CD4-positive, CD25-positive, alpha-beta regulatory T cell (primary cell): ENCODE data around the gene PNMA8C. TPM values are rescaled to one million over a fixed set of nuclear protein-coding genes. Genes with fewer than 3 reads are reported as not detected.

Experiments
- ATAC-seq, 2 donors: fragments of 150-1000 bp; cut with Tn5 transposase; one replicate each; pipeline ENCODE4 v1.10.0; 2021; ENCODE audit warnings: low read depth in 2 of 2, moderate number of reproducible peaks in 2 of 2, moderate library complexity in 1 of 2
- DNase-seq, 3 donors: peaks; one replicate each; pipeline versions ENCODE4 v3.0.0 to v3.0.0-alpha.2; 2012 to 2022; ENCODE audit warnings: mixed read lengths in 1 of 3
- H3K27ac ChIP-seq: one replicate; pipeline ENCODE4 v1.7.0; 2013; ENCODE audit warnings: mild to moderate bottlenecking, low read length; ENCODE audit not compliant: insufficient read depth, poor library complexity, severe bottlenecking
- H3K27me3 ChIP-seq: one replicate; pipeline ENCODE4 v1.7.0; 2013; ENCODE audit warnings: low read length; ENCODE audit not compliant: control insufficient read depth, insufficient read depth
- H3K36me3 ChIP-seq: one replicate; pipeline ENCODE4 v1.7.0; 2013; ENCODE audit warnings: mild to moderate bottlenecking, low read length, moderate library complexity; ENCODE audit not compliant: control insufficient read depth, insufficient read depth
- H3K4me1 ChIP-seq: 2 replicates; pipeline ENCODE4 v1.7.0; 2013; ENCODE audit warnings: mild to moderate bottlenecking, low read length; ENCODE audit not compliant: insufficient read depth, control insufficient read depth, poor library complexity, severe bottlenecking
- H3K4me3 ChIP-seq: one replicate; pipeline ENCODE4 v1.7.0; 2013; ENCODE audit warnings: low read depth, mild to moderate bottlenecking, low read length, moderate library complexity
- H3K9me3 ChIP-seq, 2 experiments: 1 replicate in 1 of 2; 2 replicates in 1 of 2; pipeline ENCODE4 v1.7.0; 2013; ENCODE audit warnings: low read length in 2 of 2, mild to moderate bottlenecking in 1 of 2, moderate library complexity in 1 of 2; ENCODE audit not compliant: control insufficient read depth in 2 of 2
- H3K27ac Mint-ChIP-seq, 3 donors: one replicate each; pipeline ENCODE4 v1.8.0; 2020 to 2022; ENCODE audit warnings: mild to moderate bottlenecking in 3 of 3, mixed read lengths in 3 of 3, moderate library complexity in 2 of 3
- H3K27me3 Mint-ChIP-seq: one replicate; pipeline ENCODE4 v1.8.0; 2022; ENCODE audit warnings: mild to moderate bottlenecking, mixed read lengths
- H3K36me3 Mint-ChIP-seq: one replicate; pipeline ENCODE4 v1.8.0; 2020; ENCODE audit warnings: mixed read lengths
- H3K4me1 Mint-ChIP-seq, 4 donors: one replicate each; pipeline ENCODE4 v1.8.0; 2020 to 2022; ENCODE audit warnings: mixed read lengths in 4 of 4, mild to moderate bottlenecking in 1 of 4
- H3K4me3 Mint-ChIP-seq, 4 donors: one replicate each; pipeline ENCODE4 v1.8.0; 2020 to 2022; ENCODE audit warnings: mild to moderate bottlenecking in 4 of 4, mixed read lengths in 4 of 4, moderate library complexity in 3 of 4
- H3K9me3 Mint-ChIP-seq, 7 donors: one replicate each; pipeline ENCODE4 v1.8.0; 2020 to 2022; ENCODE audit warnings: mixed read lengths in 7 of 7, mild to moderate bottlenecking in 3 of 7, moderate library complexity in 2 of 7
- polyA plus RNA-seq, 4 donors: library from polyadenylated mRNA; unstranded; fragments of 300-500 nt; fragmentation: Illumina TruSeq; gene quantifications; one replicate each; pipeline ENCODE4 v1.2.3, GENCODE V29; 2021
- total RNA-seq: library from RNA; stranded (reverse); gene quantifications from one replicate; pipeline ENCODE4 v1.2.3, GENCODE V29; 2022

The PNMA8C gene
- total and polyA plus RNA-seq, 5 donors from 2014 or later, result not detected

- Mint-ChIP-seq H3K27ac (no peak overlapping the region), H3K4me1 (peaks cover 0 to 13% (median 5%) of the 10 kb centered on the region in 4 donors), H3K9me3 (peaks cover 0 to 5% (median 0%) of the 10 kb centered on the region in 7 donors), H3K27me3 (peaks cover 74% of the 10 kb centered on the region), H3K36me3 (no peaks in the 10 kb centered on the region), H3K4me3 (no peak overlapping the region)
- DNase-seq (no peak), ATAC-seq (no peak)
- H3K36me3 ChIP-seq, result no peaks in the 10 kb centered on the region
- H3K4me3 ChIP-seq, result no peak overlapping the region
- H3K27ac ChIP-seq, result no peak overlapping the region
- peaks cover 7% of the 10 kb centered on the region for H3K27me3 ChIP-seq
- peaks cover 7% of the 10 kb centered on the region for H3K4me1 ChIP-seq
- H3K9me3 ChIP-seq, result no peaks in the 10 kb centered on the region
Measured at GRCh38 chr19:46409191-46409590, 19.5 kb downstream of the PNMA8C start.

DNA sequence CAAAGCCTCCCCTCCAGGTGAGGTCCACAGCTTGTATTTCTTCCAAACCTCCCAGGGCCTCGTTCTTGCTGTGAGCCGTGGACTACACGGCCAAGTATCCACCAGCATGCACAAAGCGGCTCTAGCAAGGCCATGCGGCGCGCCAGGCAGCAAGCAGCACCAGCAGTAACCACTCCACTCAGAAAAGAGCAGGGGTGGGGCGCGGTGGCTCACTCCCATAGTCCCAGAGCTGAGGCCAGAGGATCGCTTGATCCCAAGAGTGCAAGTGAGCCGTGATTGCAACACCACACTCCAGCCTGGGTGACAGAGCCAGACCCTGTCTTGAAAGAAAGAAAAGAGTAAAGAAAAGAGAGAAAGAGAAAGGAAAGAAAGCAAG, 20.1 kb downstream of the PNMA8C start:
- DNase-seq (no peak), ATAC-seq (no peak)
- Mint-ChIP-seq H3K9me3 (peaks cover 0 to 5% (median 0%) of the 10 kb centered on the region in 7 donors), H3K27ac (no peak overlapping the region), H3K36me3 (no peaks in the 10 kb centered on the region), H3K4me1 (peaks cover 0 to 19% (median 9%) of the 10 kb centered on the region in 4 donors), H3K4me3 (peak overlapping the region in 1 of 4 donors; percentile 71), H3K27me3 (peaks cover 74% of the 10 kb centered on the region)
- H3K36me3 ChIP-seq, result no peaks in the 10 kb centered on the region
- peaks cover 12% of the 10 kb centered on the region for H3K4me1 ChIP-seq
- no peak overlapping the region for H3K27ac ChIP-seq
- H3K9me3 ChIP-seq, result no peaks in the 10 kb centered on the region
- peaks cover 7% of the 10 kb centered on the region for H3K27me3 ChIP-seq
- H3K4me3 ChIP-seq, result no peak overlapping the region

GRCh38 chr19:46407856-46408663, 20.7 kb downstream of the PNMA8C start:
- Mint-ChIP-seq H3K9me3 (peaks cover 0 to 5% (median 0%) of the 10 kb centered on the region in 7 donors), H3K36me3 (no peaks in the 10 kb centered on the region), H3K27ac (no peak overlapping the region), H3K4me1 (peaks cover 0 to 21% (median 10%) of the 10 kb centered on the region in 4 donors), H3K27me3 (peaks cover 76% of the 10 kb centered on the region), H3K4me3 (no peak overlapping the region)
- ATAC-seq (no peak), DNase-seq (no peak)
- H3K4me1 ChIP-seq, result peaks cover 12% of the 10 kb centered on the region
- H3K27ac ChIP-seq, result no peak overlapping the region
- H3K9me3 ChIP-seq, result no peaks in the 10 kb centered on the region
- H3K4me3 ChIP-seq, result no peak overlapping the region
- H3K36me3 ChIP-seq, result no peaks in the 10 kb centered on the region
- H3K27me3 ChIP-seq, result peaks cover 8% of the 10 kb centered on the region

GRCh38 chr19:46406976-46407375, 21.8 kb downstream of the PNMA8C start:
- Mint-ChIP-seq H3K27me3 (peaks cover 86% of the 10 kb centered on the region), H3K9me3 (peaks cover 0 to 5% (median 0%) of the 10 kb centered on the region in 7 donors), H3K4me3 (peak overlapping the region in 1 of 4 donors; percentile 68), H3K4me1 (peaks cover 0 to 23% (median 9%) of the 10 kb centered on the region in 4 donors), H3K27ac (no peak overlapping the region), H3K36me3 (no peaks in the 10 kb centered on the region)
- Histone ChIP-seq H3K27ac (no peak overlapping the region), H3K9me3 (no peaks in the 10 kb centered on the region), H3K27me3 (peaks cover 8% of the 10 kb centered on the region), H3K4me1 (peaks cover 12% of the 10 kb centered on the region), H3K4me3 (no peak overlapping the region), H3K36me3 (no peaks in the 10 kb centered on the region)
- ATAC-seq (no peak), DNase-seq (no peak)

GRCh38 chr19:46404753-46405468, 23.8 kb downstream of the PNMA8C start:
- peaks cover 0 to 25% (median 9%) of the 10 kb centered on the region in 4 donors for H3K4me1 Mint-ChIP-seq
- H3K4me3 Mint-ChIP-seq, result peak overlapping the region in 3 of 4 donors; percentile 12 to 85 (median 36)
- Histone ChIP-seq H3K4me3 (no peak overlapping the region), H3K4me1 (peaks cover 12% of the 10 kb centered on the region), H3K36me3 (no peaks in the 10 kb centered on the region), H3K9me3 (no peaks in the 10 kb centered on the region), H3K27ac (no peak overlapping the region), H3K27me3 (peaks cover 8% of the 10 kb centered on the region)
- H3K36me3 Mint-ChIP-seq, result no peaks in the 10 kb centered on the region
- H3K9me3 Mint-ChIP-seq, result peaks cover 0 to 5% (median 0%) of the 10 kb centered on the region in 7 donors
- H3K27me3 Mint-ChIP-seq, result peaks cover 70% of the 10 kb centered on the region
- no peak for DNase-seq
- no peak overlapping the region for H3K27ac Mint-ChIP-seq
- no peak for ATAC-seq

DNA sequence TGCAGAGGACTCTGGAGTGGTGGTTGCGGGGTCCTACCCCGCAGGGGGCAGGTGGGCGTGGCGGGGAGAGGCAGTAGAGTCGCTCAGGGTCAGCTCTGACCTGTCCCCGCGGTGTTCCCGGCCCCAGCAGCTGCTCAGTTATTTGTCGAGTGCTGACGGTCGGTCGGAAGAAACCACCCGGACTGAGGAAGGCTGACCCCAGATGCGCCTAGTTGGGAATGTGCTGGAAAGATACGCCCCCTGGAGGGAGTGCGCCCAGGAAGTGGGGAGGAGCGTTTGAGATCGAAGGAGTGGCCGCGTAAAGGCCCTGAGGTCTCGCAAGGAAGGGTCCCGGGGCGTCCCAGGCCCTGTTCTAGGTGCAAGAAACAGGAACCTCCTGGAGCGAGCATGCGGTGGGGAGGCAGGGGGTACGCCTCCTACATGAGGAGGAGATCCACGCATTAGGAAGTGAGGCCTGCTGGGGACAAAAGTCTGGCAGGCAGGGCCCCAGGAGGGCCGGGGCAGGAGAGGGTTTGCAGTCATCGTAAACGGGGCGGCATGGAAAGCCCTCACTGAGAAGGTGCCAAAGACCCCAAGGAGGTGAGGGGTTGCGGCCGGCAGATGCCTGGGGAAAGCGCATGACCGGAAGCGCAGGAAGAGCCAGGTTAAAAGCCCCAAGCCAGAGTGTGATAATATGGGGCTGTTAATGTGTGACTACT, 24.5 kb downstream of the PNMA8C start:
- DNase-seq (no peak), ATAC-seq (no peak)
- H3K27ac ChIP-seq, result no peak overlapping the region
- no peaks in the 10 kb centered on the region for H3K9me3 ChIP-seq
- Mint-ChIP-seq H3K4me1 (peaks cover 0 to 25% (median 9%) of the 10 kb centered on the region in 4 donors), H3K4me3 (peak overlapping the region in 3 of 4 donors; percentile 74 to 85 (median 77)), H3K27me3 (peaks cover 75% of the 10 kb centered on the region), H3K36me3 (no peaks in the 10 kb centered on the region), H3K9me3 (peaks cover 0 to 5% (median 0%) of the 10 kb centered on the region in 7 donors), H3K27ac (peak overlapping the region in 2 of 3 donors; percentile 13 to 76)
- no peak overlapping the region for H3K4me3 ChIP-seq
- peaks cover 7% of the 10 kb centered on the region for H3K27me3 ChIP-seq
- peaks cover 12% of the 10 kb centered on the region for H3K4me1 ChIP-seq
- no peaks in the 10 kb centered on the region for H3K36me3 ChIP-seq

DNA sequence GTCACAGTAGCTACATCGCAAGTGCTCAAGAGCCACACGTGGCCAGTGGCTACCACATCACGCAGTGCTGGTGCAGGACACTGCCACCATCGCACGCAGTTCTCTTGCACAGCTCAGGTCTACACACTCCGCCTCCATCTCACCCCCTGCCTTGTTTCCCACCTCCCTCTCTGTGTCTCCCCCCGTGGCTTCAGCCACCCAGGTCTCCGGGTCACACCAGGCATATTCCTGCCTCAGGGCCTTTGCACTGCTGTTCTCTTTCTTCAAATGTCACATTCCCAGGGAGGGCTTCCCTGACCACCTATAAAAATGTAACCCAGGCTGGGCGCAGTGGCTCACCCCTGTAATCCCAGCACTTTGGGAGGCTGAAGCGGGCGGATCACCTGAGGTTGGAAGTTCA, 26.0 kb downstream of the PNMA8C start:
- no peak overlapping the region for H3K27ac ChIP-seq
- peaks cover 0 to 18% (median 9%) of the 10 kb centered on the region in 4 donors for H3K4me1 Mint-ChIP-seq
- no peak overlapping the region for H3K4me3 ChIP-seq
- DNase-seq (no peak), ATAC-seq (no peak)
- no peak overlapping the region for H3K27ac Mint-ChIP-seq
- H3K9me3 Mint-ChIP-seq, result peaks cover 0 to 3% (median 0%) of the 10 kb centered on the region in 7 donors
- no peaks in the 10 kb centered on the region for H3K36me3 Mint-ChIP-seq
- H3K36me3 ChIP-seq, result no peaks in the 10 kb centered on the region
- H3K9me3 ChIP-seq, result no peaks in the 10 kb centered on the region
- H3K27me3 ChIP-seq, result peaks cover 2% of the 10 kb centered on the region
- H3K4me1 ChIP-seq, result peaks cover 12% of the 10 kb centered on the region
- no peak overlapping the region for H3K4me3 Mint-ChIP-seq
- H3K27me3 Mint-ChIP-seq, result peaks cover 75% of the 10 kb centered on the region
